K562 (cell line): ENCODE measurements around the gene FAAP24. TPM values are rescaled to one million over a fixed set of nuclear protein-coding genes. Genes with fewer than 3 reads are reported as not detected.

Experiments used
- NR4A1 ChIP-seq, 2 experiments: fragments of 250-450 bp in 1 of 2; fragments of 450-650 bp in 1 of 2; sonication (Bioruptor Pico) in 1 of 2; IDR thresholded peaks; 2 replicates each; pipeline versions ENCODE4 v1.4.0 to v1.6.1; 2016 to 2020; ENCODE audit warnings: mild to moderate bottlenecking in 2 of 2, missing compliant biosample characterization in 1 of 2, missing genetic modification characterization in 1 of 2, moderate library complexity in 1 of 2
- ZNF197 ChIP-seq: fragments of 200-800 bp; sonication (Bioruptor generic); IDR thresholded peaks from 2 replicates; pipeline ENCODE4 v1.6.1; 2016; ENCODE audit warnings: low read depth, missing genetic modification characterization, missing compliant biosample characterization
- polyA plus RNA-seq, 8 experiments: library from polyadenylated mRNA; depleted of rRNA in 4 of 8; stranded (reverse) in 5 of 8; unstranded in 3 of 8; fragments of >200 nt; fragmentation: Nextera tagmentation in 2 of 8; fragmentation: Illumina TruSeq in 1 of 8; extraction: Ambion mirVana in 2 of 8; extraction: Trizol in 1 of 8; gene quantifications; 2 replicates each; pipeline versions ENCODE4 v1.2.1 to v1.2.3, GENCODE V29; 2011 to 2014; ENCODE audit warnings: inconsistent platforms in 1 of 8, missing spikeins in 1 of 8
- total RNA-seq, 7 experiments: library from RNA; depleted of rRNA in 6 of 7; stranded (reverse); fragments of >200 nt in 6 of 7; fragmentation: Illumina TruSeq in 2 of 7; extraction: Trizol in 2 of 7; gene quantifications; 2 replicates each; pipeline versions ENCODE4 v1.2.1 to v1.2.3, GENCODE V29; 2011 to 2021; ENCODE audit warnings: low replicate concordance in 1 of 7
- TF ChIP-seq, protein P1 (sequence below): fragments of 450-650 bp; IDR thresholded peaks from 2 replicates; pipeline ENCODE4 v1.6.1; 2016; ENCODE audit warnings: mild to moderate bottlenecking, moderate library complexity
- TF ChIP-seq, protein P2 (sequence below): fragments of 250-450 bp; sonication (Bioruptor Pico); IDR thresholded peaks from 2 replicates; pipeline ENCODE4 v1.5.1; 2021; ENCODE audit warnings: mild to moderate bottlenecking
- TF ChIP-seq, protein P3 (sequence below): sonication (generic); formaldehyde crosslinking; IDR thresholded peaks from 2 replicates; pipeline ENCODE4 v1.8.1; 2022; ENCODE audit warnings: missing genetic modification reagents

The FAAP24 gene
- total and polyA plus RNA-seq, 9 of the 15 experiments (the other 6 are each of a cell fraction or from before 2014, with no cell fraction given), result 4.6 to 21.6 (median 8.2) TPM

DNA sequence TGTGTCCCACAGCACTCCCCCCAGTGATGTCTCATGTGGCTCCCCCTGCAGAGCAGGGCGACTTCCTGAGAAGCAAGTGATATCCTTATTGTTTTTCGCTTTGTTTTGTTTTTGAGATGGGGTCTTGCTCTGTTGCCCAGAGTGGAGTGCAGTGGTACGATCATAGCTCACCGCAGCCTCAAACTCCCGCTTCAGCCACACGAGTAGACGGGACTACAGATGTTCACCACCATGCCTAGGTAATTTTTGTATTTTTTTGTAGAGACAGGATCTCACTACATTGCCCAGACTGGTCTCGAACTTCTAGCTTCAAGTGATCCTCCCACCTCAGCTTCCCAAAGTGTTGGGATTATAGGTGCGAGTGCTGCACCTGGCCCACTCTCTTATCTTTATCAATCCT lies 5.3 kb upstream of the FAAP24 start (continued):
- TF ChIP-seq, protein P1, sequence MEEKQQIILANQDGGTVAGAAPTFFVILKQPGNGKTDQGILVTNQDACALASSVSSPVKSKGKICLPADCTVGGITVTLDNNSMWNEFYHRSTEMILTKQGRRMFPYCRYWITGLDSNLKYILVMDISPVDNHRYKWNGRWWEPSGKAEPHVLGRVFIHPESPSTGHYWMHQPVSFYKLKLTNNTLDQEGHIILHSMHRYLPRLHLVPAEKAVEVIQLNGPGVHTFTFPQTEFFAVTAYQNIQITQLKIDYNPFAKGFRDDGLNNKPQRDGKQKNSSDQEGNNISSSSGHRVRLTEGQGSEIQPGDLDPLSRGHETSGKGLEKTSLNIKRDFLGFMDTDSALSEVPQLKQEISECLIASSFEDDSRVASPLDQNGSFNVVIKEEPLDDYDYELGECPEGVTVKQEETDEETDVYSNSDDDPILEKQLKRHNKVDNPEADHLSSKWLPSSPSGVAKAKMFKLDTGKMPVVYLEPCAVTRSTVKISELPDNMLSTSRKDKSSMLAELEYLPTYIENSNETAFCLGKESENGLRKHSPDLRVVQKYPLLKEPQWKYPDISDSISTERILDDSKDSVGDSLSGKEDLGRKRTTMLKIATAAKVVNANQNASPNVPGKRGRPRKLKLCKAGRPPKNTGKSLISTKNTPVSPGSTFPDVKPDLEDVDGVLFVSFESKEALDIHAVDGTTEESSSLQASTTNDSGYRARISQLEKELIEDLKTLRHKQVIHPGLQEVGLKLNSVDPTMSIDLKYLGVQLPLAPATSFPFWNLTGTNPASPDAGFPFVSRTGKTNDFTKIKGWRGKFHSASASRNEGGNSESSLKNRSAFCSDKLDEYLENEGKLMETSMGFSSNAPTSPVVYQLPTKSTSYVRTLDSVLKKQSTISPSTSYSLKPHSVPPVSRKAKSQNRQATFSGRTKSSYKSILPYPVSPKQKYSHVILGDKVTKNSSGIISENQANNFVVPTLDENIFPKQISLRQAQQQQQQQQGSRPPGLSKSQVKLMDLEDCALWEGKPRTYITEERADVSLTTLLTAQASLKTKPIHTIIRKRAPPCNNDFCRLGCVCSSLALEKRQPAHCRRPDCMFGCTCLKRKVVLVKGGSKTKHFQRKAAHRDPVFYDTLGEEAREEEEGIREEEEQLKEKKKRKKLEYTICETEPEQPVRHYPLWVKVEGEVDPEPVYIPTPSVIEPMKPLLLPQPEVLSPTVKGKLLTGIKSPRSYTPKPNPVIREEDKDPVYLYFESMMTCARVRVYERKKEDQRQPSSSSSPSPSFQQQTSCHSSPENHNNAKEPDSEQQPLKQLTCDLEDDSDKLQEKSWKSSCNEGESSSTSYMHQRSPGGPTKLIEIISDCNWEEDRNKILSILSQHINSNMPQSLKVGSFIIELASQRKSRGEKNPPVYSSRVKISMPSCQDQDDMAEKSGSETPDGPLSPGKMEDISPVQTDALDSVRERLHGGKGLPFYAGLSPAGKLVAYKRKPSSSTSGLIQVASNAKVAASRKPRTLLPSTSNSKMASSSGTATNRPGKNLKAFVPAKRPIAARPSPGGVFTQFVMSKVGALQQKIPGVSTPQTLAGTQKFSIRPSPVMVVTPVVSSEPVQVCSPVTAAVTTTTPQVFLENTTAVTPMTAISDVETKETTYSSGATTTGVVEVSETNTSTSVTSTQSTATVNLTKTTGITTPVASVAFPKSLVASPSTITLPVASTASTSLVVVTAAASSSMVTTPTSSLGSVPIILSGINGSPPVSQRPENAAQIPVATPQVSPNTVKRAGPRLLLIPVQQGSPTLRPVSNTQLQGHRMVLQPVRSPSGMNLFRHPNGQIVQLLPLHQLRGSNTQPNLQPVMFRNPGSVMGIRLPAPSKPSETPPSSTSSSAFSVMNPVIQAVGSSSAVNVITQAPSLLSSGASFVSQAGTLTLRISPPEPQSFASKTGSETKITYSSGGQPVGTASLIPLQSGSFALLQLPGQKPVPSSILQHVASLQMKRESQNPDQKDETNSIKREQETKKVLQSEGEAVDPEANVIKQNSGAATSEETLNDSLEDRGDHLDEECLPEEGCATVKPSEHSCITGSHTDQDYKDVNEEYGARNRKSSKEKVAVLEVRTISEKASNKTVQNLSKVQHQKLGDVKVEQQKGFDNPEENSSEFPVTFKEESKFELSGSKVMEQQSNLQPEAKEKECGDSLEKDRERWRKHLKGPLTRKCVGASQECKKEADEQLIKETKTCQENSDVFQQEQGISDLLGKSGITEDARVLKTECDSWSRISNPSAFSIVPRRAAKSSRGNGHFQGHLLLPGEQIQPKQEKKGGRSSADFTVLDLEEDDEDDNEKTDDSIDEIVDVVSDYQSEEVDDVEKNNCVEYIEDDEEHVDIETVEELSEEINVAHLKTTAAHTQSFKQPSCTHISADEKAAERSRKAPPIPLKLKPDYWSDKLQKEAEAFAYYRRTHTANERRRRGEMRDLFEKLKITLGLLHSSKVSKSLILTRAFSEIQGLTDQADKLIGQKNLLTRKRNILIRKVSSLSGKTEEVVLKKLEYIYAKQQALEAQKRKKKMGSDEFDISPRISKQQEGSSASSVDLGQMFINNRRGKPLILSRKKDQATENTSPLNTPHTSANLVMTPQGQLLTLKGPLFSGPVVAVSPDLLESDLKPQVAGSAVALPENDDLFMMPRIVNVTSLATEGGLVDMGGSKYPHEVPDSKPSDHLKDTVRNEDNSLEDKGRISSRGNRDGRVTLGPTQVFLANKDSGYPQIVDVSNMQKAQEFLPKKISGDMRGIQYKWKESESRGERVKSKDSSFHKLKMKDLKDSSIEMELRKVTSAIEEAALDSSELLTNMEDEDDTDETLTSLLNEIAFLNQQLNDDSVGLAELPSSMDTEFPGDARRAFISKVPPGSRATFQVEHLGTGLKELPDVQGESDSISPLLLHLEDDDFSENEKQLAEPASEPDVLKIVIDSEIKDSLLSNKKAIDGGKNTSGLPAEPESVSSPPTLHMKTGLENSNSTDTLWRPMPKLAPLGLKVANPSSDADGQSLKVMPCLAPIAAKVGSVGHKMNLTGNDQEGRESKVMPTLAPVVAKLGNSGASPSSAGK, result no peak
- TF ChIP-seq, protein P2, sequence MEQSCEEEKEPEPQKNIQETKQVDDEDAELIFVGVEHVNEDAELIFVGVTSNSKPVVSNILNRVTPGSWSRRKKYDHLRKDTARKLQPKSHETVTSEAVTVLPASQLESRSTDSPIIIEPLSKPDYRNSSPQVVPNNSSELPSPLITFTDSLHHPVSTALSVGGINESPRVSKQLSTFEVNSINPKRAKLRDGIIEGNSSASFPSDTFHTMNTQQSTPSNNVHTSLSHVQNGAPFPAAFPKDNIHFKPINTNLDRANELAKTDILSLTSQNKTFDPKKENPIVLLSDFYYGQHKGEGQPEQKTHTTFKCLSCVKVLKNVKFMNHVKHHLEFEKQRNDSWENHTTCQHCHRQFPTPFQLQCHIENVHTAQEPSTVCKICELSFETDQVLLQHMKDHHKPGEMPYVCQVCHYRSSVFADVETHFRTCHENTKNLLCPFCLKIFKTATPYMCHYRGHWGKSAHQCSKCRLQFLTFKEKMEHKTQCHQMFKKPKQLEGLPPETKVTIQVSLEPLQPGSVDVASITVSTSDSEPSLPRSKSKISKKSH (CRISPR knock-in tag), result no peak
- TF ChIP-seq NR4A1 (CRISPR knock-in tag; IDR thresholded peaks at IDR 0.05) (no peak), NR4A1 (tag; IDR thresholded peaks at IDR 0.05) (no peak), ZNF197 (CRISPR knock-in tag) (no peak)
- TF ChIP-seq, protein P3, sequence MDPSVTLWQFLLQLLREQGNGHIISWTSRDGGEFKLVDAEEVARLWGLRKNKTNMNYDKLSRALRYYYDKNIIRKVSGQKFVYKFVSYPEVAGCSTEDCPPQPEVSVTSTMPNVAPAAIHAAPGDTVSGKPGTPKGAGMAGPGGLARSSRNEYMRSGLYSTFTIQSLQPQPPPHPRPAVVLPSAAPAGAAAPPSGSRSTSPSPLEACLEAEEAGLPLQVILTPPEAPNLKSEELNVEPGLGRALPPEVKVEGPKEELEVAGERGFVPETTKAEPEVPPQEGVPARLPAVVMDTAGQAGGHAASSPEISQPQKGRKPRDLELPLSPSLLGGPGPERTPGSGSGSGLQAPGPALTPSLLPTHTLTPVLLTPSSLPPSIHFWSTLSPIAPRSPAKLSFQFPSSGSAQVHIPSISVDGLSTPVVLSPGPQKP (CRISPR knock-in tag), result no peak
